ENCODE data around the gene CACNB2. TPM values are rescaled to one million over a fixed set of nuclear protein-coding genes. Genes with fewer than 3 reads are reported as not detected.

CACNB2 gene
- total and polyA plus RNA-seq, 10 of the 15 experiments (the other 5 are each of a cell fraction or from before 2014, with no cell fraction given), result 0.62 to 8.1 (median 1.2) TPM

- no peak for TF ChIP-seq CEBPZ (IDR thresholded peaks at IDR 0.05; ENCODE audit: low read depth, low read length)
- no peak for TF ChIP-seq KAT2A (conservative IDR thresholded peaks at IDR 0.05; ENCODE audit: control insufficient read depth, low read depth, low read length)
- TF ChIP-seq PKNOX1 (IDR thresholded peaks at IDR 0.05), result peak; percentile 13; the same call in 1 of the 2 replicates
- peak; percentile 20; the same call in 1 of the 2 replicates for TF ChIP-seq ZBTB40 (IDR thresholded peaks at IDR 0.05; ENCODE audit: borderline replicate concordance)
- TF ChIP-seq SKIL (IDR thresholded peaks at IDR 0.05; ENCODE audit: low read depth, poor library complexity, severe bottlenecking), result peak; percentile 64
- TF ChIP-seq NFIC (IDR thresholded peaks at IDR 0.05; ENCODE audit: low read depth, low read length), result no peak
- TF ChIP-seq ZNF384 (IDR thresholded peaks at IDR 0.05; ENCODE audit: borderline replicate concordance, low read depth, low read length), result peak; percentile 18; the same call in 1 of the 2 replicates
- no peak for TF ChIP-seq RCOR1 (conservative IDR thresholded peaks at IDR 0.05; ENCODE audit: low read depth, low read length)
- TF ChIP-seq BHLHE40 (IDR thresholded peaks at IDR 0.05; ENCODE audit: borderline replicate concordance in 1 of 2, low read depth in 2 of 2, low read length in 1 of 2), result peak in 1 of 2 experiments; percentile 38; a peak in 1 of 4 replicates
- TF ChIP-seq EP300 (IDR thresholded peaks at IDR 0.05; ENCODE audit: borderline replicate concordance in 1 of 2, control insufficient read depth in 1 of 2, low read depth in 2 of 2, low read length in 2 of 2), result peak; percentile 40 to 52; a peak in 2 of 4 replicates
- no peak for TF ChIP-seq SREBF2 (IDR thresholded peaks at IDR 0.05; ENCODE audit: low read length)
- no peak for TF ChIP-seq E2F8 (IDR thresholded peaks at IDR 0.05; ENCODE audit: low read depth, partially characterized antibody)
- TF ChIP-seq POLR2AphosphoS2 (IDR thresholded peaks at IDR 0.05; ENCODE audit: low read depth, low read length), result no peak
Measured at GRCh38 chr10:18418541-18419215, 278.5 kb downstream of the CACNB2 start (continued).

All from GM12878 (cell line).